AG04449 (cell line): ENCODE measurements around the gene GALNT10.

Experiments used
- CTCF ChIA-PET: fragments of 350-600 bp; formaldehyde crosslinking; extraction: SDS; loops from one replicate; lab custom pipeline; 2021; ENCODE audit warnings: antibody characterized with exemption; lab: Yijun Ruan, JAX
- POLR2A ChIA-PET: fragments of 400-600, 350-600 bp; formaldehyde crosslinking; extraction: SDS; loops from one replicate; lab custom pipeline; 2020; ENCODE audit warnings: antibody characterized with exemption, inconsistent platforms; lab: Yijun Ruan, JAX
- DNase-seq: peaks from one replicate; pipeline ENCODE4 v3.0.0-alpha.2; 2010; ENCODE audit warnings: low read depth, low spot score
- H3K4me3 ChIP-seq: 2 replicates; pipeline ENCODE4 v1.5.1; 2011; ENCODE audit warnings: low read depth, mild to moderate bottlenecking, control low read depth, low read length
- TF ChIP-seq, protein P1 (sequence below): IDR thresholded peaks from one replicate; pipeline ENCODE4 v1.5.1; 2011; ENCODE audit warnings: mild to moderate bottlenecking, moderate library complexity, low read length, control low read depth, inconsistent platforms; ENCODE audit not compliant: insufficient read depth; ENCODE audit errors: missing control alignments

The GALNT10 gene

DNA sequence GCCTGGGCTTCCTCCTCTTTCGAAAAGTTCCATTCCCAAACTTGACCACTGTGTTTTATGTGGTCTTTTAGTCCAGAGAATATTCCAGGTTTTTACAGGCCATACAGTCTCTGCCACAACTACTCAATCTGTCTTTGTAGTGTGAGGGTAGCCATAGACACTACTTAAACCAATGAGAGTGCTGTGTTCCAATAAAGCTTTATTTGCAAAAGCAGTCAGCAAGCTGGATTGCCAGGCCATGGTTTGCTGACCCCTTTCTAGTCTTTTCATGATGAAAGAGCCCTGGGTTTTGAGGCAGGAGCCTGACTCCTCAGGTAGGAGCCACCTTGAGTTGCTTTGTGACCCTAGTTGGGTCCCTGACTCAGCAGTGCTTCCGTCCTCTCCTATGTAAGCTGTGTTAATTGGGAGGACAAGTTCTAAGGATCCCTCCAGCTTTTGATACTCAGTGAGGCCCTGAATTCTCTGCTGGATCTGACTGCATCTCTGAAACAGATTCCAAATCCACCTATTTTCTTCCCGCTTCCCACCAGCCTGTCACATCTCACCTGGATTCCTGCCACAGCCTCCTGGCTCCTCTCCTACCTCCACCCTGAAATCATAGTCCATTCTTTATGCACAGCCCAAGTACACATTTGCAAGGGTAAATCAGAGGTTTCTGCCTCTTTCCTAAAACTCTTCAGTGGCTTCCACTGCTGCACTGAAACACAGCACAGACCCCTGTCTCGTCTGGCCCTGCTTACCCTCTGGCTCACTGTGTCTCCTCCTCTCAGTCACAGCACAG lies 13.5 kb downstream of the GALNT10 start:
- CTCF ChIA-PET = interaction anchor here (1.1 kb wide), 1 partner anchor 202 kb away, joined by 3 read pairs; no protein-coding TSS in a partner anchor
- POLR2A ChIA-PET = interaction anchor here (0.7 kb wide), 2 partner anchors 9 to 11 kb away, joined by 3 read pairs; no protein-coding TSS in a partner anchor

DNA sequence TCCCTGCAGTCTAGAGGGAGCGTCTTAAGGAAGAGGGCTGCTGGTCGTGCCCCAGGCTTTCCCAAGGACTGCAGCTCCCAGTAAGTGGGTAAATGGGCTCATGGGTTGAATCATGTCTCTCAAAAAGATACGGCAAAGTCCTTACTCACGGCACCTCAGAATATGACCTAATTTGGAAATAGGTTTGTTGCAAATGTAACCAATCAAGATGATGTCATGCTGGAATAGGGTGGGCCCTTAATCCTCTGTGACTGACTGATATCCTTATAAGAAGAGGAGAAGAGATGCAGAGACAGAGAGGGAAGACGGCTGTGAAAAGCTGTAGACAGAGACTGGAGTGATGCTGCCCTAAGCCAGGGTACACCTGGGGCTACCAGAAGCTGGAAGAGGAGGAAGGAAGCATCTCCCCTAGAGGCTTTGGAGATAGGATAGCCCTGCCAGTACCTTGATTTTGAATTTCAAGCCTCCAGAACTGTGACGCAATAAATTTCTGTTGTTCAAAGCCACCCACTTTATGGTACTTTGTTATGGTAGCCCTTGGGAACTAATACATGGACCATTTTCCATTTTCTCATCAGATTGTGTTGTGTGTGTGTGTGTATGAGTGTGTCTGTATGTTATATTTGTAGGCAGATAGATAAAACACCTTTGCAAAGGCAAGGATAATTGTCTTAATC lies 15.0 kb downstream of the GALNT10 start:
- no peak for DNase-seq
- TF ChIP-seq, protein P1, sequence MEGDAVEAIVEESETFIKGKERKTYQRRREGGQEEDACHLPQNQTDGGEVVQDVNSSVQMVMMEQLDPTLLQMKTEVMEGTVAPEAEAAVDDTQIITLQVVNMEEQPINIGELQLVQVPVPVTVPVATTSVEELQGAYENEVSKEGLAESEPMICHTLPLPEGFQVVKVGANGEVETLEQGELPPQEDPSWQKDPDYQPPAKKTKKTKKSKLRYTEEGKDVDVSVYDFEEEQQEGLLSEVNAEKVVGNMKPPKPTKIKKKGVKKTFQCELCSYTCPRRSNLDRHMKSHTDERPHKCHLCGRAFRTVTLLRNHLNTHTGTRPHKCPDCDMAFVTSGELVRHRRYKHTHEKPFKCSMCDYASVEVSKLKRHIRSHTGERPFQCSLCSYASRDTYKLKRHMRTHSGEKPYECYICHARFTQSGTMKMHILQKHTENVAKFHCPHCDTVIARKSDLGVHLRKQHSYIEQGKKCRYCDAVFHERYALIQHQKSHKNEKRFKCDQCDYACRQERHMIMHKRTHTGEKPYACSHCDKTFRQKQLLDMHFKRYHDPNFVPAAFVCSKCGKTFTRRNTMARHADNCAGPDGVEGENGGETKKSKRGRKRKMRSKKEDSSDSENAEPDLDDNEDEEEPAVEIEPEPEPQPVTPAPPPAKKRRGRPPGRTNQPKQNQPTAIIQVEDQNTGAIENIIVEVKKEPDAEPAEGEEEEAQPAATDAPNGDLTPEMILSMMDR = no peak
- ChIA-PET POLR2A (interaction anchor here (0.8 kb wide), 1 partner anchor 16 kb away, joined by 3 read pairs; no protein-coding TSS in a partner anchor), CTCF (interaction anchor here (0.7 to 1.6 kb wide), 4 partner anchors 8 to 199 kb away, joined by 3 to 8 read pairs (median 5); no protein-coding TSS in a partner anchor)
- no peak overlapping the region for H3K4me3 ChIP-seq

More for the DNA sequence above, 13.5 kb downstream of the GALNT10 start:
- TF ChIP-seq, protein P1 = no peak
- no peak for DNase-seq
- no peak overlapping the region for H3K4me3 ChIP-seq

DNA sequence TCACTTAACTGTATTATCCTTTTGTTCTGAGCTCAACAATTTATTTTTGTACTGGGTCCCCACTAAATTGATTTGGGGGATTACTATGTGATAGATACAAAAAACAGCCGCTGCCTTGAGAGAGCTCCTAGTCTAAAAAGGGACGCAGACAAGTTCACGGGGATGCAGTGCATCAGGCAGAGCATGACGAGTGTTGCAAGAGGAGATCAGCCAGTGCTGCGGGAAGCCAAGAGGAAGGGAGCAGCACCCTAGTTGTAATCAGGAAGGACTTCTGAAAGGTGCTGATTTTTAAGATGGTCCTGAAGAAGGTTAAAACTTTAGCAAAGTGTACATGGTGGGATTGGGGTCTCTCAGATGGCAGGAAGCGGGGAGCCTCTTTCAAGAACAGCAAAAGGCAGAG lies 15.8 kb downstream of the GALNT10 start:
- POLR2A ChIA-PET = no interaction called here
- no peak for DNase-seq
- TF ChIP-seq, protein P1 = no peak
- H3K4me3 ChIP-seq = no peak overlapping the region
- CTCF ChIA-PET = interaction anchor here (0.7 to 1.6 kb wide), 4 partner anchors 9 to 199 kb away, joined by 3 to 8 read pairs (median 5); no protein-coding TSS in a partner anchor

DNA sequence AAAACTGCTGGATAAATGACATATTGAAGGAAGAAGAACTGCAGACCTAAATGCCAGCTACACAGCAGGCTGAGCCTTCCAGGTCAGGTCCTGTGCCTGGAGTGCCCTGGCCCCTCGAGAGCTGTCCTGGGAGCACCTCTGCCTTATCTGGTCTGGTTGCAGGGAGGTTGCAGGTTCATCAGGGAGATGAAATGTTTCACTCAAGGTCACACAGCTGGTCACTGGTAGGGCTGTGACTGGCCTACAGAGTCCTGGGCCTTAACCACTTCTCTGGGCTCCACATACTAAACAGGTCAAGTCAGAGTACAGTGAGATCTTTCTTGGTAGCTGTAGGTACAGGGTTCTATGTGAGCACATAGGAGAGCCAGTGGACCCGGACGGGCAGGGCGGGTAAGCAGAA lies 16.7 kb downstream of the GALNT10 start:
- no peak for DNase-seq
- TF ChIP-seq, protein P1 = no peak
- ChIA-PET CTCF (interaction anchor here (0.9 to 2.1 kb wide), 2 partner anchors 8 to 14 kb away, joined by 4 to 16 read pairs; no protein-coding TSS in a partner anchor), POLR2A (interaction anchor here (0.6 kb wide), 1 partner anchor 63 kb away, joined by 4 read pairs; no protein-coding TSS in a partner anchor)
- no peak overlapping the region for H3K4me3 ChIP-seq

DNA sequence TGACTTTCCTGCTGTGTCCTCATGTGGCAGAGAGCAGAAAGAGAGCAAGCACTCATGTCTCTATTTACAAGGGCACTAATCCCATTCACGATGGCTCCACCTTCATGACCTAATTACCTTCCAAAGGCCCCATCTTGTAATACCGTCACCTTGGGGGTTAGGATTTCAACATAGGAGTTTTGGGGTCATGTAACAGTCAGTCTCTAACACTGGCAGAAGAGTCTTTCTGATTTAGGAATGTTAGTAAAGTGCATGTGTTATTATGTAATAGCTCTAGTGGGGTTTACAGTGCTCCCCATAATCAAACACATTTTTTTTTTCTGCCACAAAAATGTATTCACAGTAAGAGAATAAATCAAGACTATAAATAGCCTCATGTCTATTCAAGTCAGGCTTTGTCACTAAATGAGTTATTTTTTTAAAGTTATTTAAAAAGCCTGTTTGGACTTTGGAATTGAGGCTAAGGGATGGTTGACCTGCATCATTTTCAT lies 19.1 kb downstream of the GALNT10 start:
- ChIA-PET CTCF (interaction anchor here (1.3 kb wide), 1 partner anchor 16 kb away, joined by 3 read pairs; no protein-coding TSS in a partner anchor), POLR2A (no interaction called here)
- TF ChIP-seq, protein P1 = no peak
- DNase-seq = no peak
- no peak overlapping the region for H3K4me3 ChIP-seq
